Right lobe of liver (tissue), 6 donors: ENCODE results near the gene CCSER1. TPM values are rescaled to one million over a fixed set of nuclear protein-coding genes. Genes with fewer than 3 reads are reported as not detected.

Experiments used
- ATAC-seq, 4 donors: fragments of 200-7000 bp; cut with Tn5 transposase; one replicate each; pipeline ENCODE4 v1.9.1; 2020; ENCODE audit warnings: mild to moderate bottlenecking in 4 of 4, moderate library complexity in 4 of 4
- DNase-seq, 3 donors: peaks; one replicate each; pipeline ENCODE4 v3.0.0-alpha.2; 2020
- H3K27ac ChIP-seq, 3 donors: fragments of 200-600 bp; one replicate each; pipeline ENCODE4 v1.8.0; 2022
- H3K27me3 ChIP-seq, 2 donors: fragments of 200-600 bp; one replicate each; pipeline ENCODE4 v1.8.0; 2022
- H3K36me3 ChIP-seq, 4 donors: fragments of 200-600 bp; sonication (generic) in 1 of 4; one replicate each; pipeline versions ENCODE4 v1.5.1 to v1.8.0; 2017 to 2022; ENCODE audit warnings: control low read depth in 1 of 4
- H3K4me1 ChIP-seq, 4 donors: fragments of 200-600 bp; sonication (generic) in 1 of 4; one replicate each; pipeline versions ENCODE4 v1.5.1 to v1.8.0; 2017 to 2022; ENCODE audit warnings: control low read depth in 1 of 4
- H3K4me3 ChIP-seq, 3 donors: fragments of 200-600 bp; one replicate each; pipeline ENCODE4 v1.8.0; 2022
- H3K9me3 ChIP-seq, 4 donors: fragments of 200-600 bp; sonication (generic) in 1 of 4; one replicate each; pipeline versions ENCODE4 v1.5.1 to v1.8.0; 2017 to 2022; ENCODE audit warnings: control low read depth in 1 of 4
- CTCF ChIP-seq, 4 donors: fragments of 200-600 bp in 3 of 4; fragments of 450-650 bp in 1 of 4; IDR thresholded peaks; one replicate each; pipeline versions ENCODE4 v1.5.1 to v1.8.0; 2016 to 2022; ENCODE audit warnings: antibody characterized with exemption in 4 of 4, mild to moderate bottlenecking in 2 of 4
- POLR2A ChIP-seq: fragments of 450-650 bp; IDR thresholded peaks from one replicate; pipeline ENCODE4 v1.6.1; 2017; ENCODE audit warnings: antibody characterized with exemption, mild to moderate bottlenecking
- WGBS: methylation state at CpG from one replicate; pipeline ENCODE4 v1.1.6; 2018; ENCODE audit warnings: low coverage, low lambda C conversion rate; ENCODE audit not compliant: insufficient coverage; ENCODE audit errors: missing lambda C conversion rate; 5-methylcytosine and 5-hydroxymethylcytosine counted together
- intact Hi-C, 2 donors: fragments of 100-400 bp; cut with DNase I; formaldehyde crosslinking; loops; one replicate each; pipeline versions ENCODE4 v1.11.2 to v1.14.1; 2022
- total RNA-seq, 6 experiments: library from RNA; depleted of rRNA in 2 of 6; stranded (reverse); fragments of >200 nt in 2 of 6; fragmentation: NEBNext Ultra II Directional in 3 of 6; extraction: Animal tissue kit (Norgen Biotek cat#: 25700) in 3 of 6; gene quantifications; one replicate each; pipeline versions ENCODE4 v1.1.0 to v1.2.4, GENCODE V29; 2016 to 2023
- donor health status: DM: no; HTN: yes; CAD: no.
- donor health status: DM: no; HTN: no; CAD: no.
- donor health status: DM: no; HTN: no; CAD: no.
- donor health status: DM: no; HTN: yes; CAD: no.
- donor health status: DM: no; HTN: yes; CAD: no.

The CCSER1 gene
- total RNA-seq, 6 experiments from 2014 or later, result 0.15 to 1.00 (median 0.65) TPM

- H3K36me3 ChIP-seq, result no peaks in the 10 kb centered on the region
- no peaks in the 10 kb centered on the region for H3K27me3 ChIP-seq
- H3K9me3 ChIP-seq, result no peaks in the 10 kb centered on the region
- H3K4me3 ChIP-seq, result no peak overlapping the region
- DNase-seq, result no peak
- no peaks in the 10 kb centered on the region for H3K4me1 ChIP-seq
- no peak for TF ChIP-seq CTCF (IDR thresholded peaks at IDR 0.05)
- TF ChIP-seq POLR2A, result no peak
- intact Hi-C loops, result no loop called here
- H3K27ac ChIP-seq, result no peak overlapping the region
- ATAC-seq, result no peak
Measured at GRCh38 chr4:90082449-90082848, 44.7 kb upstream of the CCSER1 start.

DNA sequence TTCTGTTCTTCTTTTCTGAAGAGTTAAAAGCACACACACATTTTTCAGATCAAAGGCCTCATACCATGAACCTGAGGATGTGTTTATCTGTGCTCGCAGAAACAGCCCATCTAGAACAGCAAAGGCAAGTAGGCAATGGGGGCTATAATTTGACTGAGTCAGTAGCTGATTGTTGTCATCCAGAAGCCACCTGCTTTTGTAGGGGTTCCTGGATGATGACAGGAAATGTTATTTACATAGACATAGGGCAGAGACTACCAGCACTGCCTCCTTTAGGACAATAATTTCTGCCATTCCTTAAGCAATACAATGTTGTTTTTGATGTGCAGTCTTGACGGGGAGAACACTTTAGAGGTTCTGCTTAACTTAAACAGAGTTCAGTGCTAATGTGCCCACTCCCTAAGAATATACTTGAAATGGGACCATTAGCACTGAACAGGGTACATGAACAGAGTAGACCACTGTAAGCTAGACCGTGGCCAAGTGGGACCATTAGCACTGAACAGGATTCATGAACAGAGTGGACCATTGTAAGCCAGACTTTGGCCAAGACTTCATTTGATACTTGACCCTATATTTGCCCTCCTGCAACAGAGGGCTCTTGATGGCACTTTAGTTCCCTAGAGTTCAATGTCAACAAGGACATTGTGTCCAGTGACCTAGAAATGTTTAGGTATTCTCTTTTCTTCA, 42.8 kb upstream of the CCSER1 start:
- ATAC-seq, result no peak
- Histone ChIP-seq H3K9me3 (no peaks in the 10 kb centered on the region), H3K4me1 (no peaks in the 10 kb centered on the region), H3K36me3 (no peaks in the 10 kb centered on the region), H3K4me3 (no peak overlapping the region), H3K27ac (no peak overlapping the region), H3K27me3 (no peaks in the 10 kb centered on the region)
- no peak for DNase-seq
- WGBS, result 46% methylated on average over 3 of the region's 3 CpGs
- TF ChIP-seq CTCF (IDR thresholded peaks at IDR 0.05), result no peak
- intact Hi-C loops, result no loop called here

DNA sequence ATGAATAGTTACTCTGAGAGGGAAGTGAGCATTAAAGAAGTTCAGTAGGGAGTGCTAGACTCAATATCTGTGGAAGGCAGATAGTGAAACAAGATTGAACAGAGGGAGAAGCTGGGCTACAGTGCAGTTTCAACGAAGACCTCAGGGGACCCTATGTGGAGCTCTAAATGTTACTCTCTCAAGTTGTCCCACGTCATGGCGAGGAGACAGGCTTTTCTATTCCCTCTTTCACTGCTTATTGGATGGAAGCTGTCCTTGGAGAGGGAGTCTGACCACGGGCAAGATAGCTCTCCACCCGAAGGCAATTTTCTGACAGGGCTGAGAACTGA, 42.3 kb upstream of the CCSER1 start:
- WGBS, result 57% methylated on average over 3 of the region's 5 CpGs
- Histone ChIP-seq H3K4me3 (no peak overlapping the region), H3K27me3 (no peaks in the 10 kb centered on the region), H3K36me3 (no peaks in the 10 kb centered on the region), H3K4me1 (no peaks in the 10 kb centered on the region), H3K9me3 (no peaks in the 10 kb centered on the region), H3K27ac (no peak overlapping the region)
- DNase-seq (no peak), ATAC-seq (no peak)
- intact Hi-C loops, result no loop called here
- TF ChIP-seq POLR2A, result no peak

- no peak overlapping the region for H3K27ac ChIP-seq
- H3K4me3 ChIP-seq, result no peak overlapping the region
- intact Hi-C loops, result no loop called here
- H3K9me3 ChIP-seq, result no peaks in the 10 kb centered on the region
- ATAC-seq, result no peak
- no peaks in the 10 kb centered on the region for H3K27me3 ChIP-seq
- H3K36me3 ChIP-seq, result no peaks in the 10 kb centered on the region
- TF ChIP-seq POLR2A, result no peak
- no peak for TF ChIP-seq CTCF (IDR thresholded peaks at IDR 0.05)
- DNase-seq, result no peak
- 18% methylated on average over 2 of the region's 2 CpGs for WGBS
- H3K4me1 ChIP-seq, result no peaks in the 10 kb centered on the region
Measured at GRCh38 chr4:90093526-90093925, 33.7 kb upstream of the CCSER1 start.

- Histone ChIP-seq H3K4me3 (no peak overlapping the region), H3K9me3 (no peaks in the 10 kb centered on the region), H3K36me3 (no peaks in the 10 kb centered on the region), H3K4me1 (no peaks in the 10 kb centered on the region), H3K27me3 (no peaks in the 10 kb centered on the region), H3K27ac (no peak overlapping the region)
- no peak for TF ChIP-seq POLR2A
- no peak for TF ChIP-seq CTCF (IDR thresholded peaks at IDR 0.05)
- WGBS, result 33% methylated on average over 1 of the region's 1 CpG
- intact Hi-C loops, result no loop called here
- DNase-seq (no peak), ATAC-seq (no peak)
Measured at GRCh38 chr4:90095000-90095399, 32.2 kb upstream of the CCSER1 start.
